H1 (cell line): ENCODE data around the gene HLX. TPM values are rescaled to one million over a fixed set of nuclear protein-coding genes. Genes with fewer than 3 reads are reported as not detected.

Experiments used
- CREB1 ChIP-seq: IDR thresholded peaks from 2 replicates; pipeline ENCODE4 v1.6.1; 2012; ENCODE audit warnings: inconsistent platforms
- GABPA ChIP-seq: IDR thresholded peaks from 2 replicates; pipeline ENCODE4 v1.6.1; 2011; ENCODE audit warnings: mild to moderate bottlenecking, low read length, moderate library complexity, borderline replicate concordance; ENCODE audit not compliant: insufficient read depth
- HDAC2 ChIP-seq, 2 experiments: fragments of 300-600 bp in 1 of 2; sonication (generic) in 1 of 2; IDR thresholded peaks; 2 replicates each; pipeline ENCODE4 v1.6.1; 2011 to 2012; ENCODE audit warnings: low read depth in 2 of 2, low read length in 2 of 2, mild to moderate bottlenecking in 2 of 2, moderate library complexity in 2 of 2, borderline replicate concordance in 1 of 2, inconsistent platforms in 1 of 2
- HDAC6 ChIP-seq: IDR thresholded peaks from one replicate; pipeline ENCODE4 v1.7.1; 2012; ENCODE audit warnings: low read depth, mild to moderate bottlenecking, inconsistent platforms, low read length, moderate library complexity
- KDM1A ChIP-seq: fragments of 200-600, 300-600 bp; sonication (generic); IDR thresholded peaks from 2 replicates; pipeline ENCODE4 v1.7.1; 2016; ENCODE audit warnings: mild to moderate bottlenecking, low read length, borderline replicate concordance
- KDM4A ChIP-seq: IDR thresholded peaks from one replicate; pipeline ENCODE4 v1.7.1; 2012; ENCODE audit warnings: low read depth, mild to moderate bottlenecking, moderate library complexity, low read length, inconsistent platforms; ENCODE audit not compliant: severe bottlenecking
- POU5F1 ChIP-seq: IDR thresholded peaks from 2 replicates; pipeline ENCODE4 v1.6.1; 2011; ENCODE audit warnings: low read depth, mild to moderate bottlenecking, low read length, moderate library complexity
- RAD21 ChIP-seq, 2 experiments: IDR thresholded peaks in 1 of 2; conservative IDR thresholded peaks in 1 of 2; 2 replicates each; pipeline ENCODE4 v1.6.1; 2011; ENCODE audit warnings: low read depth in 2 of 2, low read length in 2 of 2, improper control_type of control experiment in 1 of 2, inconsistent platforms in 1 of 2, mild to moderate bottlenecking in 1 of 2, moderate library complexity in 1 of 2
- SUZ12 ChIP-seq: fragments of 200-600 bp; sonication (generic); IDR thresholded peaks from 2 replicates; pipeline ENCODE4 v1.6.1; 2012; ENCODE audit warnings: mild to moderate bottlenecking, inconsistent platforms, low read length, moderate library complexity, mixed read lengths
- TAF1 ChIP-seq: IDR thresholded peaks from 2 replicates; pipeline ENCODE4 v1.6.1; 2011; ENCODE audit warnings: mild to moderate bottlenecking, low read depth, low read length
- YY1 ChIP-seq: IDR thresholded peaks from 2 replicates; pipeline ENCODE4 v1.6.1; 2011; ENCODE audit warnings: low read depth, mild to moderate bottlenecking, low read length
- polyA plus RNA-seq, 7 experiments: library from polyadenylated mRNA; depleted of rRNA in 3 of 7; stranded (reverse) in 5 of 7; unstranded in 2 of 7; fragments of >200 nt in 5 of 7; fragments of 200-250 nt in 2 of 7; gene quantifications; 1 replicate in 5 of 7; 2 replicates in 1 of 7; 4 replicates in 1 of 7; pipeline versions ENCODE4 v1.2.1 to v1.2.3, GENCODE V29; 2011 to 2013; ENCODE audit warnings: missing spikeins in 2 of 7, mixed read lengths in 2 of 7
- total RNA-seq: library from RNA; stranded (reverse); fragmentation: NEBNext Ultra II Directional; extraction: Animal tissue kit (Norgen Biotek cat#: 25700); gene quantifications from 2 replicates; pipeline ENCODE4 v1.2.1, GENCODE V29; 2021
- TF ChIP-seq, protein P1 (sequence below), 3 experiments: IDR thresholded peaks; 1 replicate in 2 of 3; 2 replicates in 1 of 3; pipeline versions ENCODE4 v1.5.1 to v1.6.1; 2011; ENCODE audit warnings: low read length in 3 of 3, mild to moderate bottlenecking in 3 of 3, inconsistent platforms in 2 of 3, low read depth in 1 of 3, moderate library complexity in 1 of 3; ENCODE audit not compliant: insufficient read depth in 1 of 3; ENCODE audit errors: control extremely low read depth in 1 of 3

Gene HLX
- total and polyA plus RNA-seq, 2 of the 8 experiments (the other 6 are each of a cell fraction or from before 2014, with no cell fraction given) = 0.11 to 0.30 TPM

DNA sequence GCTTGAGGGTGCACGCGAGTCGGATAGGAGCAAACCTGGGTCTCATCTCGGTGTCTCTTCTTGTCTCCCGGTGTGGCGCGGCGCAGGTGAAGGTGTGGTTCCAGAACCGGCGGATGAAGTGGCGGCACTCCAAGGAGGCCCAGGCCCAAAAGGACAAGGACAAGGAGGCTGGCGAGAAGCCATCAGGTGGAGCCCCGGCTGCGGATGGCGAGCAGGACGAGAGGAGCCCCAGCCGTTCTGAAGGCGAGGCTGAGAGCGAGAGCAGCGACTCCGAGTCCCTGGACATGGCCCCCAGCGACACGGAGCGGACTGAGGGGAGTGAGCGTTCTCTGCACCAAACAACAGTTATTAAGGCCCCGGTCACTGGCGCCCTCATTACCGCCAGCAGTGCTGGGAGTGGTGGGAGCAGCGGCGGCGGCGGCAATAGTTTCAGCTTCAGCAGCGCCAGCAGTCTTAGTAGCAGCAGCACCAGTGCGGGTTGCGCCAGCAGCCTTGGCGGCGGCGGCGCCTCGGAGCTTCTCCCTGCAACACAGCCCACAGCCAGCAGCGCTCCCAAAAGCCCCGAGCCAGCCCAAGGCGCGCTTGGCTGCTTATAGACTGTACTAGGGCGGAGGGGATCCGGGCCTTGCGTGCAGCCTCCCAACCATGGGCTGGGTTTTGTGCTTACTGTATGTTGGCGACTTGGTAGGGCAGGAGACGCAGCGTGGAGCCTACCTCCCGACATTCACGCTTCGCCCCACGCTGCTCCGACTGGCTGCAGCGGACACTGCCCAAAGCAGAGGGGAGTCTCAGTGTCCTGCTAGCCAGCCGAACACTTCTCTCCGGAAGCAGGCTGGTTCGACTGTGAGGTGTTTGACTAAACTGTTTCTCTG is 5.1 kb downstream of the HLX start (continued):
- TF ChIP-seq POU5F1 = no peak
- TF ChIP-seq RAD21 (IDR thresholded peaks at IDR 0.05 in 1 of 2, conservative IDR thresholded peaks at IDR 0.05 in 1 of 2; ENCODE audit: low read depth in 2 of 2, low read length in 2 of 2) = peak in 1 of 2 experiments; percentile 18; a peak in 2 of 4 replicates
- peak; percentile 97 for TF ChIP-seq SUZ12
- TF ChIP-seq KDM4A = peak; percentile 67
- no peak for TF ChIP-seq GABPA
- no peak for TF ChIP-seq TAF1
- TF ChIP-seq CREB1 = no peak
- TF ChIP-seq HDAC2 (IDR thresholded peaks at IDR 0.05; ENCODE audit: borderline replicate concordance in 1 of 2, low read depth in 2 of 2, low read length in 2 of 2) = no peak
- TF ChIP-seq HDAC6 = no peak
- TF ChIP-seq YY1 = no peak
- TF ChIP-seq KDM1A = no peak
- TF ChIP-seq, protein P1, sequence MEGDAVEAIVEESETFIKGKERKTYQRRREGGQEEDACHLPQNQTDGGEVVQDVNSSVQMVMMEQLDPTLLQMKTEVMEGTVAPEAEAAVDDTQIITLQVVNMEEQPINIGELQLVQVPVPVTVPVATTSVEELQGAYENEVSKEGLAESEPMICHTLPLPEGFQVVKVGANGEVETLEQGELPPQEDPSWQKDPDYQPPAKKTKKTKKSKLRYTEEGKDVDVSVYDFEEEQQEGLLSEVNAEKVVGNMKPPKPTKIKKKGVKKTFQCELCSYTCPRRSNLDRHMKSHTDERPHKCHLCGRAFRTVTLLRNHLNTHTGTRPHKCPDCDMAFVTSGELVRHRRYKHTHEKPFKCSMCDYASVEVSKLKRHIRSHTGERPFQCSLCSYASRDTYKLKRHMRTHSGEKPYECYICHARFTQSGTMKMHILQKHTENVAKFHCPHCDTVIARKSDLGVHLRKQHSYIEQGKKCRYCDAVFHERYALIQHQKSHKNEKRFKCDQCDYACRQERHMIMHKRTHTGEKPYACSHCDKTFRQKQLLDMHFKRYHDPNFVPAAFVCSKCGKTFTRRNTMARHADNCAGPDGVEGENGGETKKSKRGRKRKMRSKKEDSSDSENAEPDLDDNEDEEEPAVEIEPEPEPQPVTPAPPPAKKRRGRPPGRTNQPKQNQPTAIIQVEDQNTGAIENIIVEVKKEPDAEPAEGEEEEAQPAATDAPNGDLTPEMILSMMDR (IDR thresholded peaks at IDR 0.05; ENCODE audit: control extremely low read depth in 1 of 3, insufficient read depth in 1 of 3, low read depth in 1 of 3, low read length in 3 of 3) = peak in 1 of 3 experiments; percentile 2; a peak in 1 of 4 replicates
- TF ChIP-seq, all 59 proteins: peak for 9
